HG02870 (cell line): Measurements from ENCODE around the gene FBXO11.
"Not testable (repeated sequence)": the region's sequence is repeated elsewhere in the genome, so short reads cannot be mapped to it uniquely, and the experiment has no call there.

Experiments used
- ATAC-seq: cut with Tn5 transposase; IDR thresholded peaks from one replicate; pipeline ENCODE4 v1.9.1; 2021; ENCODE audit warnings: mild to moderate bottlenecking, moderate library complexity; ENCODE audit not compliant: unreplicated experiment

The FBXO11 gene

GRCh38 chr2:47899915-47900816 lies 6.1 kb downstream of the FBXO11 start:
- no peak for ATAC-seq

DNA sequence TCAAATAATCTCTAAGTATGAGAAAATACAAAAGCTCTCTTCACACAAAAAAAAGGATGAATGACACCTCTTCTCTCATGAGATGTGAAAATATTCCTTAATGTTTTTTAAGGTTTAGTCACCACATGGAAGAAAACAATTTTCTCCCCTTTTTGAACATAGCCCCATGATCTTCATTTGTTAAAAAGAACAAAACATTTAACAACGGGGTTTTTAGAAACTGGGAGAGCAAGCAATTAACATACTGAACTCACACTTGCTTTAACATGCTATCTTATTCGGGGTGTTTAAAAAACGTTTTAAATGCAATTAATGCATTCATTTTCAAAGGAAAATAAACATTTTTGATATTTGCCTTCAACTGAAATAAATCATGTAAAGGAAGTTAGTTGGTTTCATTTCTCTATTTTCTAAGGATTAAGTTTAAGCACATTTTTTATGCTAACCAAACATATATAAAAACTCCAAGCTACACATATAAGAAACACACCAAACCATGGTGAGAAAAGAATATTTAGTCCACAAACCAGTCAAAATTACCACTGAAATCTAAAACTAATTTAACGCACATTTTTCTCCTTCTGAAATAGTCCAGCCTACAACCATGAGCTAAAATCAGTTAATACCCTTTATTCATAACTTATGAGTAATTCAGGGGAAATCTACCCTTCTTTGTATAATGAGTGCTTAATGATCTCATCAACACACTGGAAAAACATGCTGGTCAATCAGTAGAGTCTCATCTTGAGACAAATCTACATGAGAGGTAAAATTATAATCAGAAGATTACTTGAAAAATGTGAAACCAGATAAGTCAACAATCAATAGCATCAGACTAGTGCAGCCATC lies 8.2 kb downstream of the FBXO11 start:
- peak; percentile 41 for ATAC-seq

- not testable (repeated sequence) for ATAC-seq
These were observed 9.0 kb downstream of the FBXO11 start for GRCh38 chr2:47897191-47897882.

- no peak for ATAC-seq
These were observed 9.8 kb downstream of the FBXO11 start for GRCh38 chr2:47896450-47896968.

- ATAC-seq, result no peak
These were observed 12.5 kb downstream of the FBXO11 start for GRCh38 chr2:47893771-47894170.

DNA sequence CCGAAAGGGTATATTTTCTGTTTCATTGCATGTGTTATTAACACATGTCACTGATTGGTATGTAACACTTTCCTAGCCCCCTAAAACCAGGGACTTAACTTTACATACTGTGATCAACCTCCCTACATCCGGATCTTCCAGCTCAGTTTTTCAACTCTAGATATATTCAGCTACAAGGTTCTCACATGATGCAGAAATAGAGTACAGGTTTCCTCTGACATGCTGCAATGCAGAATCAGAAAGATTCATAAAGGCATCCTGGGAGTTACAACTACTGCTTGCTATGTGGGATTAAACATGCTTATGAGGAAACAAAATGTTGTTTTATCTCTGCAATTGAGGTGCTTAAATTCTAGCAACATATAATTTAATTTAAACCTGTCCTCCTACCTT lies 14.0 kb downstream of the FBXO11 start:
- no peak for ATAC-seq

GRCh38 chr2:47891369-47892337 lies 14.6 kb downstream of the FBXO11 start:
- ATAC-seq, result no peak

DNA sequence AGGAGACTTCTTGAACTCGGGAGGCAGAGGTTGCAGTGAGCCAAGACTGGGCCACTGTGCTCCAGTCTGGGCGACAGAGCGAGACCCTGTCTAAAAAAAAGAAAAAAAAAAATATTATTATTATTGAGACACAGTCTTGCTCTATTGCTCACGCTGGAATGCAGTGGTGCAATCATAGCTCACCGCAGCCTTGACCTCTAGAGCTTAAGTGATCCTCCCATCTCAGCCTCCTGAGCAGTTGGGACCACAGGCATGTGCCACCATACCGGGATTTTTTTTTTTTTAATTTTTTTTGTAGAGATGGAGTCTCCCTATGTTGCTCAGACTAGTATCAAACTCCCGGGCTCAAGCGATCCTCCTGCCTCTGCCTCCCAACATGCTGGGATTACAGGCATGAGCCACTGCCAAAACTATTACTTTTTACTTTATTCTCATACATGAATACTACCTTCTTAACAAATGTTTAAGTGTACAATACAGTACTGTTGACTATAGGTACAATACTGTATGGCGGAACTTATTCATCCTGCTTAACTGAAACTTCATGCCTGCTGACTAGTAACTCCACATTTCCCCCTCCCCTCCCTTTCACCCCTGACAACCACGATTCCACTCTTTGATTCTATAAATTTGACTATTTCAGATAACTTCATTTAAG lies 15.5 kb downstream of the FBXO11 start:
- no peak for ATAC-seq

DNA sequence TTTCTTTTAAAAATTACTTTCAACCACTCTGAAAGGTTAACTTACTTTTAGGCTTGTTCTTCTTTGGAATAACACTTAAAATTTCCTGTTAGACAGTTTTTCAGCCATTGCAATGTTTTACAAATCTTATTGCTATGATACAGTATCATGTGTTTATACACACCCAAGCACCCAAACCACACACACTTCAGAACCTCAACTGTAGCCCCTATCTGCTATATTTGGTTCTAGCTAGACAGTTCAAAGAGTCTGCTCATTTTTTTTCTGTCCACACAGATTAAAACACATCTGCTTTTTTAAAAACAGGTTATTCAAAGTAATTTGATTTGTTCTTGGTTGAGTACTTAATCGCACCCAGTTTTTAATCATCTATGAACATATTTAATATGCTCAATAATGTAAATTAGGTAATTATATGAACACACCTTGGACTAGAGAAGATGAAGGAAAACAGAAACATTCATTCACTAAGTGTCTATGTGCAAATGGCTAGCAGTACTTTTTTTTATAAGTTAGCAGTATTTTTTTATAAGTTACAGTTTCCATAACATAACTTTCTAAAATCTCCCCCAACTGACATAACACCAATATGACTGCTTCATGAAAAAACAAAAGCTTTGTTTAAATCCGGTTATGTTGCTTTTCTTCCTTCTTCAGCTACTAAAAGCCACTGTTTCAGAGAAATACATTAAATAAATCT lies 17.6 kb downstream of the FBXO11 start:
- ATAC-seq, result no peak

GRCh38 chr2:47876912-47877311 lies 29.4 kb downstream of the FBXO11 start:
- no peak for ATAC-seq

GRCh38 chr2:47872941-47873340 lies 33.4 kb downstream of the FBXO11 start:
- no peak for ATAC-seq

DNA sequence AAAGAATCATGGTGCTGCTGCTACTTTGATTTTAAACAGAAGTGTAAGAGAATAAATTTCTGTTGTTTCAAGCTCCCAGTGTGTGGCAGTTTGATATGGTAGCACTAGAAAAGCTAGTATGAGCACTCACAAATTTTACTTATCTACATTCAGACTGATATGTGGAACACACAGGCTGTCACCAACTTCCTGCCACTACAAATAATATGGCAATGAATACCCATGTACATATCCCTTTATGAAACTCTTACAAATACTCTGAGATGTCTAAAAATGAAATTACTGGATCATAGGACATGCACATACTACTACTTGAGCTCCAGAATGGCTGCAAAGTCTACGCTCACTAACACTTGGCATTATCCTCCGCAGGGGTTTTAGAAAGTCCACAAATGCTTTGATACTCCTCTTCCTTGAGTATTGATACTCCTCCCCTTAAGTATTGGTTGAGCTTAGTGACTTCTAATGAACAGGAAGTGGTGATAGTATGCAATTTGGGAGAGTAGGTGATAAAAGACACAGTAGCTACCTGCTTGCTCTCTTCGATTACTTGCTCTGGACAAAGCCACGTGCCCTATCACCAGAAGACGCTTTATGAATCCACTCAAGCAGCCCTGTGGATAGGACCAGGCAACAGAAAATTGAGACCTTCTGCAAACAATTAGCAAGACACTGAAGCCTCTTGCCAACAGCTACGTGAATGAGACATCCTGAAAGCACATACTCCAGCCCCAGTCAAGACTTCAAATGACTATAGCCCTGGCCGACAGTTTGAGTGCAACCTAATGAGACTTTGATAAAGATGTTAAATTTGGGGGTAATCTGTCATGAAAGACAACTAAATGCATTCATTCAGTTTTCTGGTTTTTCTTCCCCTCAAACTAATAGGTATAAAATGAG lies 35.4 kb downstream of the FBXO11 start:
- ATAC-seq, result no peak

- ATAC-seq, result no peak
These were observed 36.3 kb downstream of the FBXO11 start for GRCh38 chr2:47869859-47870595.

GRCh38 chr2:47868611-47869352 lies 37.5 kb downstream of the FBXO11 start:
- ATAC-seq, result no peak

DNA sequence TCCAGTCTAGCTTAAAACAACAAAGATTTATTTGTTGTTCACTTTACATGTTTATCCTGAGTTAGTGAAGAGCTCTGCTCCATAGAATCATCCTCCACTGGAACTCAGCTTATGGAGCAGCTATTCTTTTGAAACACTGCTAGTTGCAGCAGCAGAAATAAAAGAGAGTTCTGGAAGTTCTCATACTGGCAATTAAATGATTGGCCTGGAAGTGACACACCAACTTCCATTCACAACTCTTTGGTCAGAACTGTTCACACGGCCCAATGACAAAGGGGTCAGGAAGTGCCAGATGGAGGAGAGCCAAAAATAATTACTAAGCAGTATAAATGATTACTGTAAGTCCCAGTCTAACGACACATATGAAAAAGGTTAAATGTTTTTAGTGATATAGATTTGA lies 39.1 kb downstream of the FBXO11 start:
- ATAC-seq, result no peak

GRCh38 chr2:47864566-47864965 lies 41.7 kb downstream of the FBXO11 start:
- ATAC-seq, result no peak
